ENCODE measurements around the gene FAXC. TPM values are rescaled to one million over a fixed set of nuclear protein-coding genes. Genes with fewer than 3 reads are reported as not detected.

Gene FAXC
- polyA plus RNA-seq, 1 of the 3 experiments (the other 2 are of a cell fraction) = 9.0 TPM

- H3K9me3 ChIP-seq = no peaks in the 10 kb centered on the region; the same call in 1 of the 2 replicates
- CTCF ChIA-PET = interaction anchor here (1.1 kb wide), 1 partner anchor 11 kb away, joined by 3 read pairs; no protein-coding TSS in a partner anchor
- POLR2A ChIA-PET = interaction anchor here (0.6 kb wide), 1 partner anchor 29 kb away, joined by 3 read pairs; no protein-coding TSS in a partner anchor
These were observed 29.2 kb upstream of the FAXC start for GRCh38 chr6:99378636-99379035.

GRCh38 chr6:99369533-99369932, 20.1 kb upstream of the FAXC start:
- H3K4me3 ChIP-seq (ENCODE audit: low read depth in 2 of 2, low read length in 1 of 2) = no peak overlapping the region
- H3K9me3 ChIP-seq = no peaks in the 10 kb centered on the region
- DNase-seq = no peak
- no peak overlapping the region for H2AFZ ChIP-seq (ENCODE audit: low read depth)
- no peaks in the 10 kb centered on the region for H3K9me2 ChIP-seq
- H3K4me2 ChIP-seq = no peak overlapping the region
- no peaks in the 10 kb centered on the region for H4K20me1 ChIP-seq (ENCODE audit: insufficient read depth)
- no peaks in the 10 kb centered on the region for H3K4me1 ChIP-seq (ENCODE audit: control insufficient read depth in 1 of 2, insufficient read depth in 2 of 2, low read depth in 1 of 2, low read length in 1 of 2)
- no peaks in the 10 kb centered on the region for H3K79me2 ChIP-seq (ENCODE audit: insufficient read depth)
- CTCF ChIA-PET = interaction anchor here (1.2 to 2.0 kb wide), 2 partner anchors 19 to 39 kb away, joined by 4 read pairs; no protein-coding TSS in a partner anchor
- no peak overlapping the region for H3K27ac ChIP-seq (ENCODE audit: low read depth in 2 of 2, low read length in 1 of 2)
- H3F3A ChIP-seq (replicated peaks; ENCODE audit: insufficient read depth) = peaks cover 3% of the 10 kb centered on the region
- POLR2A ChIA-PET = interaction anchor here (0.8 kb wide), 1 partner anchor 24 kb away, joined by 3 read pairs; no protein-coding TSS in a partner anchor
- H3K9ac ChIP-seq = no peak overlapping the region
- no peaks in the 10 kb centered on the region for H3K36me3 ChIP-seq (replicated peaks in 1 of 2; ENCODE audit: control insufficient read depth in 1 of 2, insufficient read depth in 2 of 2, low read length in 1 of 2)
- no peak for TF ChIP-seq MAX (IDR thresholded peaks at IDR 0.05; ENCODE audit: low read depth)
- no peak for TF ChIP-seq GABPA (IDR thresholded peaks at IDR 0.05; ENCODE audit: low read depth)
- TF ChIP-seq TAF1 (IDR thresholded peaks at IDR 0.05; ENCODE audit: borderline replicate concordance, low read depth, low read length) = no peak
- TF ChIP-seq ZBTB33 (IDR thresholded peaks at IDR 0.05; ENCODE audit: borderline replicate concordance, low read depth) = no peak
- TF ChIP-seq SIN3A (IDR thresholded peaks at IDR 0.05; ENCODE audit: borderline replicate concordance, low read depth, low read length) = no peak
- TF ChIP-seq MXI1 (IDR thresholded peaks at IDR 0.05; ENCODE audit: low read depth, low read length) = no peak
- TF ChIP-seq POLR2AphosphoS5 (IDR thresholded peaks at IDR 0.05; ENCODE audit: low read depth, low read length) = no peak
- no peak for TF ChIP-seq SMC3 (IDR thresholded peaks at IDR 0.05; ENCODE audit: low read depth, low read length)
- TF ChIP-seq RXRA (IDR thresholded peaks at IDR 0.05; ENCODE audit: borderline replicate concordance, low read depth) = no peak
- TF ChIP-seq FOXJ3 (CRISPR knock-in tag; IDR thresholded peaks at IDR 0.05) = no peak
- no peak for TF ChIP-seq FOXM1 (IDR thresholded peaks at IDR 0.05; ENCODE audit: low read depth)
- no peak for TF ChIP-seq FOSL2 (IDR thresholded peaks at IDR 0.05; ENCODE audit: borderline replicate concordance, low read depth)
- TF ChIP-seq ELF1 (IDR thresholded peaks at IDR 0.05) = no peak
- no peak for TF ChIP-seq CTCF (IDR thresholded peaks at IDR 0.05)
- H3K27me3 ChIP-seq (ENCODE audit: insufficient read depth) = no peaks in the 10 kb centered on the region

More at GRCh38 chr6:99378636-99379035, 29.2 kb upstream of the FAXC start:
- no peak overlapping the region for H3K4me2 ChIP-seq
- no peaks in the 10 kb centered on the region for H3K79me2 ChIP-seq (ENCODE audit: insufficient read depth)
- no peak overlapping the region for H3K27ac ChIP-seq (ENCODE audit: low read depth in 2 of 2, low read length in 1 of 2)
- 0 out of 2 replicates have a peak overlapping the region, but pooled peaks have one; percentile 9 for H2AFZ ChIP-seq (ENCODE audit: low read depth)
- H3K9me2 ChIP-seq = no peaks in the 10 kb centered on the region
- H3K4me3 ChIP-seq (ENCODE audit: low read depth in 2 of 2, low read length in 1 of 2) = no peak overlapping the region
- no peak overlapping the region for H3K9ac ChIP-seq
- H3K4me1 ChIP-seq (ENCODE audit: control insufficient read depth in 1 of 2, insufficient read depth in 2 of 2, low read depth in 1 of 2, low read length in 1 of 2) = no peaks in the 10 kb centered on the region; a peak in 1 of 4 replicates
- no peaks in the 10 kb centered on the region for H4K20me1 ChIP-seq (ENCODE audit: insufficient read depth)
- H3K27me3 ChIP-seq (ENCODE audit: insufficient read depth) = no peaks in the 10 kb centered on the region
- no peaks in the 10 kb centered on the region for H3F3A ChIP-seq (replicated peaks; ENCODE audit: insufficient read depth)
- TF ChIP-seq RCOR1 (IDR thresholded peaks at IDR 0.05; ENCODE audit: low read length) = no peak
- TF ChIP-seq POLR2AphosphoS5 (IDR thresholded peaks at IDR 0.05; ENCODE audit: low read depth, low read length) = no peak
- TF ChIP-seq YY1 (IDR thresholded peaks at IDR 0.05; ENCODE audit: low read depth) = no peak
- TF ChIP-seq TEAD4 (IDR thresholded peaks at IDR 0.05; ENCODE audit: borderline replicate concordance, insufficient read depth) = no peak
- no peaks in the 10 kb centered on the region for H3K36me3 ChIP-seq (replicated peaks in 1 of 2; ENCODE audit: control insufficient read depth in 1 of 2, insufficient read depth in 2 of 2, low read length in 1 of 2)
- no peak for DNase-seq

All from SK-N-SH (cell line).